Mammary epithelial cell (primary cell): Measurements from ENCODE around the gene ORMDL2.

Experiments used
- CTCF ChIP-seq, 2 donors: IDR thresholded peaks in 1 of 2; conservative IDR thresholded peaks in 1 of 2; 2 replicates each; pipeline ENCODE4 v1.5.1; 2011 to 2012; ENCODE audit warnings: inconsistent platforms in 2 of 2, low read length in 2 of 2, mild to moderate bottlenecking in 2 of 2, control low read depth in 1 of 2, low read depth in 1 of 2; ENCODE audit not compliant: insufficient read depth in 1 of 2; ENCODE audit errors: extremely low read depth in 1 of 2
- EZH2 ChIP-seq: IDR thresholded peaks from 2 replicates; pipeline ENCODE4 v1.6.1; 2012; ENCODE audit warnings: low read length, inconsistent platforms, borderline replicate concordance

- no peak for TF ChIP-seq EZH2
- no peak for TF ChIP-seq CTCF (conservative IDR thresholded peaks at IDR 0.05 in 1 of 2, IDR thresholded peaks at IDR 0.05 in 1 of 2; ENCODE audit: extremely low read depth in 1 of 2, insufficient read depth in 1 of 2, low read depth in 1 of 2, low read length in 2 of 2)
Observed at GRCh38 chr12:55824726-55825125, 6.9 kb downstream of the ORMDL2 start.
